Mesendoderm (in vitro differentiated cells): ENCODE measurements around the gene ATF7.
"Not testable (repeated sequence)": the region's sequence is repeated elsewhere in the genome, so short reads cannot be mapped to it uniquely, and the experiment has no call there.

Experiments used
- DNase-seq: peaks from one replicate; pipeline ENCODE4 v3.0.0; 2013
- H2AK5ac ChIP-seq: 2 replicates; pipeline ENCODE4 v1.6.1; 2013; ENCODE audit warnings: low read length, inconsistent platforms
- H2BK120ac ChIP-seq: 2 replicates; pipeline ENCODE4 v1.6.1; 2013; ENCODE audit warnings: low read depth, mild to moderate bottlenecking, low read length, moderate library complexity, mixed read lengths
- H2BK15ac ChIP-seq: replicated peaks from 2 replicates; pipeline ENCODE4 v1.6.1; 2013; ENCODE audit warnings: low read depth, mild to moderate bottlenecking, moderate library complexity
- H2BK5ac ChIP-seq: 2 replicates; pipeline ENCODE4 v1.6.1; 2013; ENCODE audit warnings: low read length, inconsistent platforms
- H3K18ac ChIP-seq: 2 replicates; pipeline ENCODE4 v1.6.1; 2013; ENCODE audit warnings: mild to moderate bottlenecking, low read length, mixed read lengths
- H3K23ac ChIP-seq: one replicate; pipeline ENCODE4 v1.6.1; 2013; ENCODE audit warnings: low read length
- H3K27ac ChIP-seq: 2 replicates; pipeline ENCODE4 v1.5.1; 2013; ENCODE audit warnings: low read depth, mild to moderate bottlenecking, inconsistent platforms, low read length, moderate library complexity
- H3K27me3 ChIP-seq: 2 replicates; pipeline ENCODE4 v1.6.1; 2013; ENCODE audit warnings: low read length, control low read depth, mild to moderate bottlenecking, inconsistent platforms; ENCODE audit not compliant: insufficient read depth, poor library complexity
- H3K36me3 ChIP-seq: 2 replicates; pipeline ENCODE4 v1.6.1; 2013; ENCODE audit warnings: low read length, inconsistent platforms; ENCODE audit not compliant: control insufficient read depth, insufficient read depth
- H3K4ac ChIP-seq: one replicate; pipeline ENCODE4 v1.6.1; 2013; ENCODE audit warnings: low read depth, mild to moderate bottlenecking, low read length, moderate library complexity
- H3K4me1 ChIP-seq: 2 replicates; pipeline ENCODE4 v1.6.1; 2013; ENCODE audit warnings: low read depth, low read length, inconsistent platforms; ENCODE audit not compliant: control insufficient read depth
- H3K4me2 ChIP-seq: 2 replicates; pipeline ENCODE4 v1.6.1; 2013; ENCODE audit warnings: low read length
- H3K4me3 ChIP-seq: 2 replicates; pipeline ENCODE4 v1.5.1; 2013; ENCODE audit warnings: mild to moderate bottlenecking, low read length
- H3K56ac ChIP-seq: one replicate; pipeline ENCODE4 v1.6.1; 2013; ENCODE audit warnings: low read length
- H3K79me1 ChIP-seq: 2 replicates; pipeline ENCODE4 v1.6.1; 2013; ENCODE audit warnings: low read length, inconsistent platforms
- H3K79me2 ChIP-seq: 2 replicates; pipeline ENCODE4 v1.6.1; 2013; ENCODE audit warnings: mild to moderate bottlenecking, low read length; ENCODE audit not compliant: control insufficient read depth, insufficient read depth
- H3K9ac ChIP-seq: 2 replicates; pipeline ENCODE4 v1.6.1; 2013; ENCODE audit warnings: low read length, inconsistent platforms
- H4K5ac ChIP-seq: one replicate; pipeline ENCODE4 v1.6.1; 2013; ENCODE audit warnings: low read length
- H4K8ac ChIP-seq: one replicate; pipeline ENCODE4 v1.6.1; 2013; ENCODE audit warnings: low read depth, mild to moderate bottlenecking, control low read depth, low read length, moderate library complexity
- WGBS: extraction: QIAGEN DNeasy Blood & Tissue Kit; methylation state at CpG from one replicate; pipeline ENCODE4 v1.1.7; 2013; ENCODE audit warnings: low lambda C conversion rate, missing lambda C conversion rate; ENCODE audit not compliant: insufficient coverage; ENCODE audit errors: extremely low coverage; 5-methylcytosine and 5-hydroxymethylcytosine counted together

ATF7 gene

GRCh38 chr12:53552361-53553327 lies 73.5 kb downstream of the ATF7 start:
- Histone ChIP-seq H4K5ac (no peak overlapping the region), H3K9ac (no peak overlapping the region), H3K4me3 (no peak overlapping the region), H3K56ac (no peak overlapping the region), H2BK120ac (no peak overlapping the region), H3K27me3 (no peaks in the 10 kb centered on the region), H3K36me3 (no peaks in the 10 kb centered on the region), H4K8ac (no peak overlapping the region), H3K4me1 (no peaks in the 10 kb centered on the region), H2AK5ac (no peak overlapping the region), H3K18ac (no peak overlapping the region), H3K23ac (no peak overlapping the region), H3K4me2 (no peak overlapping the region), H3K79me2 (no peaks in the 10 kb centered on the region), H2BK5ac (no peak overlapping the region), H2BK15ac (no peak overlapping the region), H3K27ac (no peak overlapping the region), H3K79me1 (no peaks in the 10 kb centered on the region), H3K4ac (no peak overlapping the region)
- no peak for DNase-seq
- WGBS, result no CpG with 5 or more reads among the region's 14 CpGs

DNA sequence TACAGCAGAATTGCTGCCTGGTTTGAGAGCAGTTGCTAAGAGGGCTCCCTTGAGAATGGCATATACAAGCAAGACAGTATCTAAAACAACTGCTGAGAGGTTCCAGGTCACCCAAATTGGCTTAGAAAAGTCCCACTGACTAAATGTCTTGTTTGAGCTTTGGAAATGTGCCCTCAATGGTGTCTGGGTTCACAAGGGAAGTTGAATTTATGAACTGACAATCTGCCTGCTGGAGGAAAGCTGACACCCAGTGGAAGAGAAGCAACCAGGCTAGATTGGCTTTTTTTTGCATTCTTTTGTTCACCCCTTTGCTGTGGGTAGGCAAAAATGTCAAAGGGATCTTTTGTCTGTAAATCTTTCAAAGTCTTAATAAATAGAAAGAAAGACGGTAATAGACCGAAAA lies 74.3 kb downstream of the ATF7 start:
- no peaks in the 10 kb centered on the region for H3K79me2 ChIP-seq
- no peak overlapping the region for H2BK120ac ChIP-seq
- no CpG with 5 or more reads among the region's 2 CpGs for WGBS
- no peak overlapping the region for H2BK5ac ChIP-seq
- no peak overlapping the region for H2AK5ac ChIP-seq
- no peak overlapping the region for H3K18ac ChIP-seq
- no peaks in the 10 kb centered on the region for H3K36me3 ChIP-seq
- H2BK15ac ChIP-seq, result no peak overlapping the region
- H3K27ac ChIP-seq, result no peak overlapping the region
- H3K4me2 ChIP-seq, result no peak overlapping the region
- H3K9ac ChIP-seq, result no peak overlapping the region
- no peak overlapping the region for H3K4me3 ChIP-seq
- H4K8ac ChIP-seq, result no peak overlapping the region
- no peak for DNase-seq
- H3K56ac ChIP-seq, result no peak overlapping the region
- H3K79me1 ChIP-seq, result no peaks in the 10 kb centered on the region
- no peak overlapping the region for H3K4ac ChIP-seq
- H3K23ac ChIP-seq, result no peak overlapping the region
- no peaks in the 10 kb centered on the region for H3K4me1 ChIP-seq
- no peak overlapping the region for H4K5ac ChIP-seq
- H3K27me3 ChIP-seq, result no peaks in the 10 kb centered on the region

DNA sequence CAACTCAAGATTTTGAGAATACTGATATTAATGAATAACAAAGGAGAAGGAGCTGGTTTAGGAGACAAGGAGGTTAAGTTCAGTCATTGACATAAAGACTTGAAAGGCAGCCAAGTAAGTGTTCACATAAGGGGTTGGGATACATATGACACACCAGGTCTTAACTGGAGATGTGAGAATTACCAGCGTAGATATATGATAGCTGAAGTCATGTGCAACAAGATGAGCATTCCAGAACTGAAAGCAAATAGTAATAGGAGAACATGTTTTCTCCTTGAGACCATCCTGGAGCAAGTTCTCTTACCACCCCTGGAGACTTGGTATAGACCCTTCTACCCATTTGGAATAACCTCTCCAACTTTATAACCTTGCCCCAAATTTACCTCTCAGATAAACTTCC lies 75.6 kb downstream of the ATF7 start:
- Histone ChIP-seq H3K4ac (no peak overlapping the region), H3K4me2 (no peak overlapping the region), H3K27ac (no peak overlapping the region), H4K5ac (no peak overlapping the region), H3K18ac (no peak overlapping the region), H2BK5ac (no peak overlapping the region), H3K4me3 (no peak overlapping the region), H3K27me3 (no peaks in the 10 kb centered on the region), H2BK120ac (no peak overlapping the region), H2BK15ac (no peak overlapping the region), H3K36me3 (no peaks in the 10 kb centered on the region), H3K9ac (no peak overlapping the region), H3K79me1 (no peaks in the 10 kb centered on the region), H2AK5ac (no peak overlapping the region), H3K4me1 (no peaks in the 10 kb centered on the region), H3K56ac (no peak overlapping the region), H3K79me2 (no peaks in the 10 kb centered on the region), H4K8ac (no peak overlapping the region), H3K23ac (no peak overlapping the region)
- DNase-seq, result no peak
- WGBS, result no CpG with 5 or more reads among the region's 1 CpG

DNA sequence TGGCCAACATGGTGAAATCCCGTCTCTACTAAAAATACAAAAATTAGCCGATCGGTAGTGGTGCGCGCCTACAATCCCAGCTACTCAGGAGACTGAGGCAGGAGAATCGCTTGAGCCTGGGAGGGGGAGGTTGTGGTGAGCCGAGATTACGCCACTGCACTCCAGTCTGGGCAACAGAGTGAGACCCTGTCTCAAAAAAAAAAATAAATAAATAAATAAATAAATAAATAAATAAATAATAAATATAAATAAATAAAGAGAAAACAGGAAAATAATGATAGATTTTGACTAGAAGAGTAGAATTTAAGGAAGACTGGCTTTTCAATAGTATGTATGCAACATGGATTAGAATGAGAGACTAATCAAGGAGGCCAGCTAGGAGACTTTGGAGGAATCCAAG lies 76.1 kb downstream of the ATF7 start:
- H3K27ac ChIP-seq, H3K4me2 ChIP-seq, DNase-seq, H4K5ac ChIP-seq, H2BK5ac ChIP-seq, H3K27me3 ChIP-seq, H3K4ac ChIP-seq, H4K8ac ChIP-seq, H3K23ac ChIP-seq, H2BK120ac ChIP-seq, H3K9ac ChIP-seq, H3K4me3 ChIP-seq, H3K56ac ChIP-seq, H2BK15ac ChIP-seq, H3K18ac ChIP-seq, H3K79me2 ChIP-seq, H2AK5ac ChIP-seq, H3K79me1 ChIP-seq, H3K36me3 ChIP-seq, H3K4me1 ChIP-seq: not testable (repeated sequence)
- WGBS, result no CpG with 5 or more reads among the region's 8 CpGs

GRCh38 chr12:53548354-53548753 lies 77.8 kb downstream of the ATF7 start:
- DNase-seq, H3K4me2 ChIP-seq, H3K36me3 ChIP-seq, H3K27ac ChIP-seq, H3K18ac ChIP-seq, H4K8ac ChIP-seq, H4K5ac ChIP-seq, H3K79me1 ChIP-seq, H2BK5ac ChIP-seq, H2BK15ac ChIP-seq, H2BK120ac ChIP-seq, H3K27me3 ChIP-seq, H3K79me2 ChIP-seq, H2AK5ac ChIP-seq, H3K4me3 ChIP-seq, H3K4ac ChIP-seq, H3K9ac ChIP-seq, H3K56ac ChIP-seq, H3K23ac ChIP-seq, H3K4me1 ChIP-seq: not testable (repeated sequence)
- no CpG with 5 or more reads among the region's 6 CpGs for WGBS

- no peak overlapping the region for H3K4ac ChIP-seq
- H2BK15ac ChIP-seq, result no peak overlapping the region
- H3K4me1 ChIP-seq, result no peaks in the 10 kb centered on the region
- no peak overlapping the region for H4K8ac ChIP-seq
- H3K27ac ChIP-seq, result no peak overlapping the region
- H3K4me3 ChIP-seq, result no peak overlapping the region
- no peak overlapping the region for H3K56ac ChIP-seq
- H3K9ac ChIP-seq, result no peak overlapping the region
- H3K36me3 ChIP-seq, result no peaks in the 10 kb centered on the region
- H2AK5ac ChIP-seq, result no peak overlapping the region
- peak; percentile 77 for DNase-seq
- H3K23ac ChIP-seq, result no peak overlapping the region
- no peak overlapping the region for H4K5ac ChIP-seq
- WGBS, result no CpG with 5 or more reads among the region's 5 CpGs
- no peak overlapping the region for H2BK120ac ChIP-seq
- no peak overlapping the region for H2BK5ac ChIP-seq
- H3K79me1 ChIP-seq, result no peaks in the 10 kb centered on the region
- no peaks in the 10 kb centered on the region for H3K79me2 ChIP-seq
- H3K27me3 ChIP-seq, result no peaks in the 10 kb centered on the region
- H3K4me2 ChIP-seq, result no peak overlapping the region
- H3K18ac ChIP-seq, result no peak overlapping the region
These were observed 82.6 kb downstream of the ATF7 start for GRCh38 chr12:53543539-53543938.
